Kidney epithelial cell (primary cell): ENCODE measurements around the gene FGD5. TPM values are rescaled to one million over a fixed set of nuclear protein-coding genes. Genes with fewer than 3 reads are reported as not detected.
"Not testable (repeated sequence)": the region's sequence is repeated elsewhere in the genome, so short reads cannot be mapped to it uniquely, and the experiment has no call there.

Experiments used
- DNase-seq: peaks from one replicate; pipeline ENCODE4 v3.0.0-alpha.2; 2010; ENCODE audit warnings: low read depth
- H3K27me3 ChIP-seq: 2 replicates; pipeline ENCODE4 v1.6.0; 2011; ENCODE audit warnings: low read length; ENCODE audit not compliant: control insufficient read depth, insufficient read depth
- H3K36me3 ChIP-seq: 2 replicates; pipeline ENCODE4 v1.5.1; 2011; ENCODE audit warnings: low read length; ENCODE audit not compliant: control insufficient read depth, insufficient read depth
- H3K4me3 ChIP-seq: 2 replicates; pipeline ENCODE4 v1.5.1; 2011; ENCODE audit warnings: low read depth, mild to moderate bottlenecking, control low read depth, low read length
- CTCF ChIP-seq: IDR thresholded peaks from 2 replicates; pipeline ENCODE4 v1.5.1; 2011; ENCODE audit warnings: mild to moderate bottlenecking, moderate library complexity, low read length, control low read depth, inconsistent platforms; ENCODE audit not compliant: insufficient read depth, poor library complexity, severe bottlenecking
- total RNA-seq: library from RNA; depleted of rRNA; stranded (reverse); fragments of >200 nt; gene quantifications from 2 replicates; pipeline ENCODE4 v1.2.3, GENCODE V29; 2015

Gene FGD5
- total RNA-seq, 1 donor from 2014 or later, result 1.4 TPM

GRCh38 chr3:14808502-14809266 is 10.1 kb upstream of the FGD5 start:
- Histone ChIP-seq H3K4me3 (no peak overlapping the region), H3K27me3 (peaks cover 54% of the 10 kb centered on the region), H3K36me3 (no peaks in the 10 kb centered on the region)
- TF ChIP-seq CTCF, result no peak
- DNase-seq, result no peak

- not testable (repeated sequence) for H3K36me3 ChIP-seq, H3K4me3 ChIP-seq, DNase-seq
- H3K27me3 ChIP-seq, result peaks cover 64% of the 10 kb centered on the region
These were observed 9.2 kb upstream of the FGD5 start for GRCh38 chr3:14809611-14810010.

DNA sequence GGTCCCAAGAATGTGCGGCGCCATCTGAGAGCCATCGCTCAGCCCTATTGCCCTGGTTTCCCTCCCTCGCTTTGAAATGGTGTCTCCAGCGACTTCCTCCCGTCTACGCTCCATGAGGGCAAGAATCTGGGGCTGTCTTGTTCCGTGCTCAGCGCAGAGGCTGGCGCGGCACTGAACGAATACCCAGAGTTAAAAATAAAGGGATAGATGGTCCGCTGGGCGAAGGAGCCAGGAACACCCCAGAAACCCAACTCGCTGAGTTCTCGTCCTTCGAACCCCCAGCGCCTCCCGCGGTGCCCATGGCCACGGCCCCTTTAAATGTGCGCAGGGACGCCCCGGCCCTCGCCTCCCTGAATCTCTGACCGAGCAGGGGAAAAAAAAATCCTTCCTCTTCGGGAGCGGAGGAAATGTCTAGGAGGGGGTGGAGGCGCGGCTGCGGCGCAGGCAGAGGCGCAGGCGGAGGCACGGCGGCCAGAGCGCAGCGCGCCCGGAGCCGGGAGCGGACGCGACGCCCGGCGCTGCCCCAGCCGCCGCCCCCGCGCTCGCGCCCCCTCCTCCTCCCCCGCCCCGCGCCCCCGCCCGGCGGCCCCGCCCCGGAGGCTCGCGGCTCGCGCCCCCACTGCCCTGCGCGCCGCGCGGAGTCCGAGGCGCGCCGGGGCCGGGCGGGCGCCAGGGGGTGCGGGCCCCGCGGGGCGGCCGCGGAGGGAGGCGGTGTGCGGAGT is 8.5 kb upstream of the FGD5 start:
- no peaks in the 10 kb centered on the region for H3K36me3 ChIP-seq
- DNase-seq, result no peak
- H3K27me3 ChIP-seq, result peaks cover 64% of the 10 kb centered on the region
- H3K4me3 ChIP-seq, result no peak overlapping the region
- TF ChIP-seq CTCF, result no peak

- H3K4me3 ChIP-seq, result no peak overlapping the region
- peaks cover 68% of the 10 kb centered on the region for H3K27me3 ChIP-seq
These were observed 7.7 kb upstream of the FGD5 start for GRCh38 chr3:14810801-14811661.

DNA sequence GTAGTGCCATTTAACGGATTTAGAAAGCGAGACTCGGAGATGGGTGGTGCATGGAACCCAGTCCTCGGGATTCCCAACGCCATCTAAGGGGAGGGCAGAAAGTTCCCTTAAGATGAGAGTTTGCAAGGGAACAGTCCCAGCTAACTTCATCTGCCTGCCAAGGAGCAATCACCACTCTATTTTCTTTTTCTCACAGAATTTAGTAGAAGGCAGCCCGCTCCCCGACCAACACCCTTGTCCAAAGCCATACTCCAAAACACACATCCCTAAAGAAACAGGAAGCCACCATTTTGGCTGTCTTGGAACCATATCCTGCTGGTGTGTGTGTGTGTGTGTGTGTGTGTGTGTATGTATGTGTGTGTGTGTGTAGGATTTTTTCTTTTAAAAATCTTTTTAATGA is 7.1 kb upstream of the FGD5 start:
- TF ChIP-seq CTCF, result no peak

More at GRCh38 chr3:14810801-14811661, 7.7 kb upstream of the FGD5 start:
- DNase-seq, result no peak
- no peak for TF ChIP-seq CTCF
- H3K36me3 ChIP-seq, result no peaks in the 10 kb centered on the region

More for the DNA sequence above, 7.1 kb upstream of the FGD5 start:
- H3K36me3 ChIP-seq, result no peaks in the 10 kb centered on the region
- no peak overlapping the region for H3K4me3 ChIP-seq
- DNase-seq, result no peak
- peaks cover 68% of the 10 kb centered on the region for H3K27me3 ChIP-seq
